OCI-LY7 (cell line): ENCODE data around the gene DLGAP4. TPM values are rescaled to one million over a fixed set of nuclear protein-coding genes. Genes with fewer than 3 reads are reported as not detected.

Experiments used
- BruUV-seq: library from RNA; stranded (reverse); fragments of 400-500 nt; replicated peaks from 2 replicates; lab custom pipeline; 2021; lab: Mats Ljungman, UMichigan
- CTCF ChIA-PET: fragments of 300-600 bp; sonication (Branson Sonifier 250); formaldehyde crosslinking; loops from one replicate; lab custom pipeline; 2022; ENCODE audit warnings: antibody characterized with exemption; ENCODE audit not compliant: unreplicated experiment; lab: Charles Lee
- POLR2A ChIA-PET: fragments of 300-600 bp; sonication (Branson Sonifier 250); formaldehyde crosslinking; loops from one replicate; lab custom pipeline; 2022; ENCODE audit warnings: antibody characterized with exemption; lab: Charles Lee
- DNase-seq: peaks from one replicate; pipeline ENCODE4 v3.0.0-alpha.2; 2015; ENCODE audit warnings: low spot score
- H2AFZ ChIP-seq: fragments of 200-600 bp; sonication (generic), shearing (Covaris generic); 2 replicates; pipeline ENCODE4 v1.6.1; 2014; ENCODE audit warnings: mild to moderate bottlenecking, antibody characterized with exemption, low read length, moderate library complexity
- H3K27ac ChIP-seq: fragments of 200-600 bp; sonication (generic); 2 replicates; pipeline ENCODE4 v1.5.1; 2014; ENCODE audit warnings: mixed run types, low read depth, mild to moderate bottlenecking, moderate library complexity, low read length, inconsistent platforms; ENCODE audit not compliant: poor library complexity, severe bottlenecking
- H3K36me3 ChIP-seq: fragments of 200-600 bp; sonication (generic); 2 replicates; pipeline ENCODE4 v1.6.1; 2014; ENCODE audit warnings: mild to moderate bottlenecking, antibody characterized with exemption, low read length, moderate library complexity, mixed read lengths; ENCODE audit not compliant: insufficient read depth
- H3K4me1 ChIP-seq: fragments of 200-600 bp; sonication (generic); 2 replicates; pipeline ENCODE4 v1.5.1; 2014; ENCODE audit warnings: mild to moderate bottlenecking, low read length; ENCODE audit not compliant: insufficient read depth, poor library complexity, severe bottlenecking
- H3K4me2 ChIP-seq: fragments of 200-600 bp; sonication (generic); 2 replicates; pipeline ENCODE4 v1.6.1; 2014; ENCODE audit warnings: mild to moderate bottlenecking, low read length
- H3K4me3 ChIP-seq: fragments of 200-600 bp; sonication (generic); 2 replicates; pipeline ENCODE4 v1.5.1; 2014; ENCODE audit warnings: mild to moderate bottlenecking, low read depth, low read length; ENCODE audit not compliant: poor library complexity, severe bottlenecking
- H3K79me2 ChIP-seq: fragments of 200-600 bp; sonication (generic); 2 replicates; pipeline ENCODE4 v1.6.1; 2016; ENCODE audit warnings: low read depth, mild to moderate bottlenecking, low read length, moderate library complexity, mixed read lengths; ENCODE audit not compliant: insufficient read depth
- H3K9me2 ChIP-seq: fragments of 200-600 bp; sonication (generic); 2 replicates; pipeline ENCODE4 v1.6.1; 2016; ENCODE audit warnings: mild to moderate bottlenecking, low read length, mixed read lengths; ENCODE audit not compliant: insufficient read depth
- H3K9me3 ChIP-seq: fragments of 200-600 bp; sonication (generic); 2 replicates; pipeline ENCODE4 v1.6.1; 2014; ENCODE audit warnings: mild to moderate bottlenecking, mixed run types, low read length, mixed read lengths
- H4K20me1 ChIP-seq: fragments of 200-600 bp; sonication (generic); 2 replicates; pipeline ENCODE4 v1.6.1; 2014; ENCODE audit warnings: mild to moderate bottlenecking, antibody characterized with exemption, low read length, moderate library complexity, mixed read lengths; ENCODE audit not compliant: insufficient read depth
- CTCF ChIP-seq: fragments of 200-600 bp; sonication (generic); conservative IDR thresholded peaks from 2 replicates; pipeline ENCODE4 v1.5.1; 2014; ENCODE audit warnings: mild to moderate bottlenecking, antibody characterized with exemption, low read length, moderate library complexity, mixed read lengths
- EZH2phosphoT487 ChIP-seq: fragments of 200-600 bp; sonication (generic); IDR thresholded peaks from 2 replicates; pipeline ENCODE4 v1.6.1; 2018; ENCODE audit warnings: low read depth, borderline replicate concordance, mild to moderate bottlenecking, mixed run types, antibody characterized with exemption, low read length, moderate library complexity, mixed read lengths
- intact Hi-C: fragments of 100-400 bp; cut with micrococcal nuclease; formaldehyde crosslinking; loops from one replicate; pipeline ENCODE4 v1.10.0; 2022; ENCODE audit not compliant: unreplicated experiment
- total RNA-seq, 2 experiments: library from RNA; depleted of rRNA in 1 of 2; stranded (reverse); fragments of >200 nt in 1 of 2; shearing (Covaris generic) in 1 of 2; gene quantifications; 2 replicates each; pipeline ENCODE4 v1.2.3, GENCODE V29; 2014 to 2022

Gene DLGAP4
- total RNA-seq, 2 experiments from 2014 or later: 7.7 to 41.6 TPM

GRCh38 chr20:36527331-36528125, 221.4 kb downstream of the DLGAP4 start:
- Histone ChIP-seq H3K9me3 (no peaks in the 10 kb centered on the region), H3K27ac (no peak overlapping the region), H3K79me2 (no peaks in the 10 kb centered on the region), H3K36me3 (peaks cover 42% of the 10 kb centered on the region), H2AFZ (no peak overlapping the region), H4K20me1 (no peaks in the 10 kb centered on the region), H3K4me2 (no peak overlapping the region), H3K9me2 (no peaks in the 10 kb centered on the region), H3K4me3 (no peak overlapping the region), H3K4me1 (peaks cover 7% of the 10 kb centered on the region)
- CTCF ChIA-PET: no interaction called here
- no peak for DNase-seq
- no peak for TF ChIP-seq EZH2phosphoT487
- TF ChIP-seq CTCF: no peak
- intact Hi-C loops: no loop called here
- BruUV-seq: TSS peak; percentile 83
- POLR2A ChIA-PET: no interaction called here

- ChIA-PET CTCF (no interaction called here), POLR2A (no interaction called here)
- Histone ChIP-seq H3K4me3 (no peak overlapping the region), H4K20me1 (no peaks in the 10 kb centered on the region), H3K36me3 (peaks cover 38% of the 10 kb centered on the region), H3K4me2 (no peak overlapping the region), H3K9me2 (no peaks in the 10 kb centered on the region), H3K4me1 (peaks cover 9% of the 10 kb centered on the region), H3K27ac (no peak overlapping the region), H3K9me3 (no peaks in the 10 kb centered on the region), H3K79me2 (no peaks in the 10 kb centered on the region), H2AFZ (no peak overlapping the region)
- no peak for DNase-seq
- TF ChIP-seq EZH2phosphoT487: no peak
- no peak for TF ChIP-seq CTCF
- intact Hi-C loops: no loop called here
- BruUV-seq: no TSS peak
Measured at GRCh38 chr20:36528176-36528874, 222.2 kb downstream of the DLGAP4 start.
